H1 (cell line): ENCODE measurements around the gene TP53I11. TPM values are rescaled to one million over a fixed set of nuclear protein-coding genes. Genes with fewer than 3 reads are reported as not detected.

Experiments
- CTCF ChIA-PET: fragments of 300-600 bp; sonication (Branson Sonifier 250); formaldehyde crosslinking; loops from one replicate; lab custom pipeline; 2021; ENCODE audit not compliant: partially characterized antibody; lab: Charles Lee
- POLR2A ChIA-PET: fragments of 300-600 bp; sonication (Branson Sonifier 250); formaldehyde crosslinking; loops from one replicate; lab custom pipeline; 2021; ENCODE audit warnings: inconsistent platforms; ENCODE audit not compliant: partially characterized antibody; lab: Charles Lee
- DNase-seq, 2 experiments: peaks; one replicate each; pipeline versions ENCODE4 v3.0.0 to v3.0.0-alpha.2; 2010 to 2022; ENCODE audit warnings: low spot score in 2 of 2, low read depth in 1 of 2, mixed read lengths in 1 of 2
- FAIRE-seq: peaks from 2 replicates; lab custom pipeline; 2011; peaks lifted over from hg19 to GRCh38; lab: Jason Lieb, UNC
- H2AFZ ChIP-seq: 2 replicates; pipeline ENCODE4 v1.8.1; 2012; ENCODE audit warnings: low read length, inconsistent platforms
- H2AK5ac ChIP-seq: 2 replicates; pipeline ENCODE4 v1.6.1; 2013; ENCODE audit warnings: low read depth, low read length
- H2BK120ac ChIP-seq: replicated peaks from 2 replicates; pipeline ENCODE3; 2013; ENCODE audit warnings: low read depth, low read length, inconsistent platforms
- H2BK12ac ChIP-seq: 2 replicates; pipeline ENCODE4 v1.6.1; 2013; ENCODE audit warnings: low read depth, low read length
- H2BK15ac ChIP-seq: 2 replicates; pipeline ENCODE4 v1.6.1; 2013; ENCODE audit warnings: low read length
- H2BK20ac ChIP-seq: 2 replicates; pipeline ENCODE4 v1.6.1; 2013; ENCODE audit warnings: low read length
- H2BK5ac ChIP-seq: 2 replicates; pipeline ENCODE4 v1.6.1; 2013; ENCODE audit warnings: low read depth, low read length
- H3K14ac ChIP-seq: 2 replicates; pipeline ENCODE4 v1.6.1; 2013; ENCODE audit warnings: inconsistent platforms; ENCODE audit not compliant: insufficient read length
- H3K18ac ChIP-seq: 2 replicates; pipeline ENCODE4 v1.6.1; 2013; ENCODE audit warnings: low read length; ENCODE audit errors: extremely low read depth
- H3K23ac ChIP-seq: 2 replicates; pipeline ENCODE4 v1.6.1; 2013; ENCODE audit warnings: inconsistent platforms; ENCODE audit not compliant: insufficient read length
- H3K23me2 ChIP-seq: 2 replicates; pipeline ENCODE4 v1.6.1; 2013; ENCODE audit warnings: low read depth, low read length
- H3K27ac ChIP-seq: 2 replicates; pipeline ENCODE4 v1.6.1; 2011; ENCODE audit warnings: low read depth, low read length, inconsistent platforms
- H3K27me3 ChIP-seq, 4 experiments: replicated peaks in 1 of 4; 1 replicate in 1 of 4; 2 replicates in 3 of 4; pipeline versions ENCODE4 v1.6.1 to v1.8.1; 2011 to 2013; ENCODE audit warnings: low read length in 3 of 4, mild to moderate bottlenecking in 3 of 4, inconsistent platforms in 2 of 4, mixed read lengths in 2 of 4, moderate library complexity in 1 of 4; ENCODE audit not compliant: control insufficient read depth in 3 of 4, insufficient read depth in 3 of 4; ENCODE audit errors: extremely low read depth in 1 of 4
- H3K36me3 ChIP-seq, 4 experiments: 2 replicates each; pipeline versions ENCODE4 v1.6.1 to v1.8.1; 2011 to 2013; ENCODE audit warnings: mild to moderate bottlenecking in 4 of 4, low read length in 3 of 4, moderate library complexity in 2 of 4, control low read depth in 1 of 4, inconsistent platforms in 1 of 4; ENCODE audit not compliant: insufficient read depth in 4 of 4, control insufficient read depth in 2 of 4
- H3K4ac ChIP-seq: replicated peaks from 2 replicates; pipeline ENCODE3; 2013; ENCODE audit warnings: low read length, low read depth, mixed read lengths, inconsistent platforms; ENCODE audit not compliant: insufficient read length
- H3K4me1 ChIP-seq, 4 experiments: replicated peaks in 1 of 4; 1 replicate in 1 of 4; 2 replicates in 3 of 4; pipeline versions ENCODE4 v1.6.1 to v1.8.1; 2011 to 2013; ENCODE audit warnings: low read length in 3 of 4, inconsistent platforms in 2 of 4, mixed read lengths in 1 of 4; ENCODE audit not compliant: insufficient read depth in 4 of 4, control insufficient read depth in 3 of 4
- H3K4me2 ChIP-seq, 2 experiments: 2 replicates each; pipeline versions ENCODE4 v1.6.1 to v1.8.1; 2011 to 2013; ENCODE audit warnings: low read depth in 2 of 2, low read length in 2 of 2, control low read depth in 1 of 2, inconsistent platforms in 1 of 2, mild to moderate bottlenecking in 1 of 2; ENCODE audit not compliant: insufficient read depth in 1 of 2
- H3K4me3 ChIP-seq, 4 experiments: fragments of 200-600, 300-600 bp in 1 of 4; sonication (generic), shearing (Covaris generic), sonication (Bioruptor Twin) in 1 of 4; 2 replicates each; pipeline versions ENCODE4 v1.5.1 to v1.8.1; 2011 to 2016; ENCODE audit warnings: low read length in 4 of 4, low read depth in 3 of 4, control low read depth in 2 of 4, inconsistent platforms in 2 of 4, mild to moderate bottlenecking in 2 of 4, mixed read lengths in 1 of 4, moderate library complexity in 1 of 4; ENCODE audit not compliant: insufficient read depth in 2 of 4; ENCODE audit errors: extremely low read depth in 1 of 4
- H3K56ac ChIP-seq: replicated peaks from 2 replicates; pipeline ENCODE3; 2013; ENCODE audit warnings: low read depth, mild to moderate bottlenecking, mixed read lengths, low read length, inconsistent platforms; ENCODE audit not compliant: insufficient read length
- H3K79me1 ChIP-seq: 2 replicates; pipeline ENCODE4 v1.6.1; 2013; ENCODE audit warnings: low read depth, low read length, control low read depth
- H3K79me2 ChIP-seq, 2 experiments: 2 replicates each; pipeline versions ENCODE4 v1.6.1 to v1.8.1; 2012 to 2013; ENCODE audit warnings: low read length in 2 of 2, mild to moderate bottlenecking in 2 of 2, inconsistent platforms in 1 of 2; ENCODE audit not compliant: insufficient read depth in 2 of 2, control insufficient read depth in 1 of 2
- H3K9ac ChIP-seq, 4 experiments: replicated peaks in 1 of 4; 1 replicate in 1 of 4; 2 replicates in 3 of 4; pipeline versions ENCODE4 v1.6.1 to v1.8.1; 2011 to 2013; ENCODE audit warnings: low read depth in 3 of 4, low read length in 3 of 4, control low read depth in 2 of 4, mild to moderate bottlenecking in 2 of 4, moderate library complexity in 2 of 4, inconsistent platforms in 1 of 4; ENCODE audit errors: extremely low read depth in 1 of 4
- H3K9me3 ChIP-seq, 2 experiments: 2 replicates each; pipeline versions ENCODE4 v1.6.1 to v1.8.1; 2012 to 2013; ENCODE audit warnings: mild to moderate bottlenecking in 2 of 2, moderate library complexity in 2 of 2, control low read depth in 1 of 2, inconsistent platforms in 1 of 2, low read depth in 1 of 2, low read length in 1 of 2, mixed read lengths in 1 of 2; ENCODE audit not compliant: insufficient read depth in 2 of 2
- H4K20me1 ChIP-seq, 2 experiments: replicated peaks in 1 of 2; 2 replicates each; pipeline versions ENCODE3 to v1.8.1; 2011 to 2013; ENCODE audit warnings: inconsistent platforms in 2 of 2, low read length in 2 of 2, mild to moderate bottlenecking in 1 of 2; ENCODE audit not compliant: insufficient read depth in 2 of 2, control insufficient read depth in 1 of 2
- H4K5ac ChIP-seq: 2 replicates; pipeline ENCODE4 v1.6.1; 2013; ENCODE audit warnings: low read length, low read depth, mixed read lengths, inconsistent platforms; ENCODE audit not compliant: insufficient read length
- H4K8ac ChIP-seq: 2 replicates; pipeline ENCODE4 v1.8.0; 2013; ENCODE audit warnings: mild to moderate bottlenecking, moderate library complexity, low read length, inconsistent platforms; ENCODE audit not compliant: insufficient read depth; ENCODE audit errors: extremely low read depth
- H4K91ac ChIP-seq: replicated peaks from 2 replicates; pipeline ENCODE3; 2013; ENCODE audit warnings: low read length, mixed read lengths, inconsistent platforms; ENCODE audit not compliant: insufficient read length
- ASH2L ChIP-seq: fragments of 200-600, 300-600 bp; sonication (generic); IDR thresholded peaks from one replicate; pipeline ENCODE4 v1.7.1; 2017; ENCODE audit warnings: low read length
- BACH1 ChIP-seq: IDR thresholded peaks from 2 replicates; pipeline ENCODE4 v1.6.1; 2012; ENCODE audit warnings: low read length, improper control_type of control experiment
- GTF2F1 ChIP-seq: IDR thresholded peaks from 2 replicates; pipeline ENCODE4 v1.6.1; 2012; ENCODE audit warnings: low read depth, low read length, improper control_type of control experiment, borderline replicate concordance
- MAFK ChIP-seq: IDR thresholded peaks from 2 replicates; pipeline ENCODE4 v1.6.1; 2012; ENCODE audit warnings: low read depth, mild to moderate bottlenecking, improper control_type of control experiment, low read length
- NANOG ChIP-seq: IDR thresholded peaks from 2 replicates; pipeline ENCODE4 v1.6.1; 2011; ENCODE audit warnings: low read length, low read depth, mild to moderate bottlenecking, inconsistent platforms; ENCODE audit not compliant: insufficient read depth, poor library complexity, severe bottlenecking
- POLR2AphosphoS5 ChIP-seq: IDR thresholded peaks from 2 replicates; pipeline ENCODE4 v1.6.1; 2011; ENCODE audit warnings: low read depth, low read length
- RBBP5 ChIP-seq: IDR thresholded peaks from 2 replicates; pipeline ENCODE4 v1.7.1; 2012; ENCODE audit warnings: low read depth, mild to moderate bottlenecking, inconsistent platforms, low read length, moderate library complexity, borderline replicate concordance
- SIN3A ChIP-seq, 2 experiments: IDR thresholded peaks in 1 of 2; conservative IDR thresholded peaks in 1 of 2; 2 replicates each; pipeline ENCODE4 v1.6.1; 2011 to 2012; ENCODE audit warnings: low read length in 2 of 2, improper control_type of control experiment in 1 of 2, low read depth in 1 of 2, mild to moderate bottlenecking in 1 of 2
- SP1 ChIP-seq: IDR thresholded peaks from 2 replicates; pipeline ENCODE4 v1.6.1; 2011; ENCODE audit warnings: low read depth, low read length
- TBP ChIP-seq: IDR thresholded peaks from 2 replicates; pipeline ENCODE4 v1.6.1; 2011; ENCODE audit warnings: low read depth, low read length, improper control_type of control experiment
- TEAD4 ChIP-seq: IDR thresholded peaks from 2 replicates; pipeline ENCODE4 v1.6.1; 2012; ENCODE audit warnings: low read depth, low read length, inconsistent platforms, mixed read lengths
- WGBS, 2 experiments: shearing (Covaris generic) in 1 of 2; methylation state at CpG; one replicate each; pipeline versions ENCODE4 v1.1.6 to v1.1.7; 2013 to 2015; ENCODE audit warnings: low lambda C conversion rate in 2 of 2, mixed read lengths in 2 of 2, inconsistent platforms in 1 of 2, low coverage in 1 of 2, missing lambda C conversion rate in 1 of 2; ENCODE audit not compliant: insufficient replicate concordance in 2 of 2, insufficient coverage in 1 of 2, insufficient read length in 1 of 2; ENCODE audit errors: extremely low coverage in 1 of 2, missing lambda C conversion rate in 1 of 2; 5-methylcytosine and 5-hydroxymethylcytosine counted together
- polyA plus RNA-seq, 7 experiments: library from polyadenylated mRNA; depleted of rRNA in 3 of 7; stranded (reverse) in 5 of 7; unstranded in 2 of 7; fragments of >200 nt in 5 of 7; fragments of 200-250 nt in 2 of 7; gene quantifications; 1 replicate in 5 of 7; 2 replicates in 1 of 7; 4 replicates in 1 of 7; pipeline versions ENCODE4 v1.2.1 to v1.2.3, GENCODE V29; 2011 to 2013; ENCODE audit warnings: missing spikeins in 2 of 7, mixed read lengths in 2 of 7
- total RNA-seq: library from RNA; stranded (reverse); fragmentation: NEBNext Ultra II Directional; extraction: Animal tissue kit (Norgen Biotek cat#: 25700); gene quantifications from 2 replicates; pipeline ENCODE4 v1.2.1, GENCODE V29; 2021

TP53I11 gene
- total and polyA plus RNA-seq, 2 of the 8 experiments (the other 6 are each of a cell fraction or from before 2014, with no cell fraction given): 34.0 to 46.3 TPM

DNA sequence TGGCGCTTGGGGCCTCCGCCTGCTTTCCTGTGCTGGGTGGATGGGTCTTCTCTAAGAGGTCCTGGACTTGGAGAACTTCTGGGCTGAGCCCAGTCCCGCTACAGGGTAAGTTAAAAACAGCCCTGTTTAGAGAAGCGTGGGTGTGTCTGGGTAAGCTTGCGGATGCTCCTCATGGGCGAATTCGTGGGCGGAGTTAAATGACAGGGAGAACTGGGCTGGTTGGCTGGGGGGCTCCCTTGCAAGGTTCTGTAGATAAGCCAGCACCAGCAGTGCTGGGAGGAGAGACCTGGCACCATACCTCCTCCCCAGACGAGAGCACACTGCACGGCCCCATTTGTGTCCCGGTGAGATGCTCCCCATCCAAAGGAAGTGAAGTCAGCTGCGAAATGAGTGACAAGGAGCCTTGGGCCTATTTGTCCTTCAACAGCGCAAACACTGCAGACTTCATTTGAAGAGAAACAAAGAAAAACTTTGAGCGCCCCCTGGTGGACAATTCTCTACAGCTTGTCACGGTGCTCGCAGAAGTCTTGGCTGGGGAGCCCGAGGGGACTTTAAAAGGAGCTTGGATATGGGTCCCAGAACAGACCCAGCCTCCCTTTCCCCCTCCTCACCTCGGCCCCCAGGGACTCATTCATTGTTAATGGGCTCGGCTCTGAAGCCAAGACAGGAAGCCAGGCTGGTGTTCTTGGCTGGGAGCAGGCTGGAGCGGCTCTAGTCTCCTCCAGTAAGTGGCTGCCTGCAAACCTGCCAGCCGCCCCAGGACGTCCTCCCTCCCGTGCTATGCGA lies 39.5 kb downstream of the TP53I11 start:
- H2BK15ac ChIP-seq: no peak overlapping the region
- H2BK20ac ChIP-seq: no peak overlapping the region
- no peak overlapping the region for H3K23ac ChIP-seq
- no peak overlapping the region for H3K56ac ChIP-seq
- H3K9ac ChIP-seq: no peak overlapping the region
- no peaks in the 10 kb centered on the region for H3K9me3 ChIP-seq
- H4K8ac ChIP-seq: no peak overlapping the region; the same call in 1 of the 2 replicates
- no peak overlapping the region for H3K27ac ChIP-seq
- H3K14ac ChIP-seq: no peak overlapping the region
- H3K23me2 ChIP-seq: no peaks in the 10 kb centered on the region
- no peaks in the 10 kb centered on the region for H3K79me1 ChIP-seq
- H2AFZ ChIP-seq: peak overlapping the region; percentile 67; the same call in 1 of the 2 replicates
- WGBS, 2 experiments: 29% methylated on average over 24 of the region's 24 CpGs; no CpG with 5 or more reads in 1 of the 2 experiments
- peak overlapping the region in 2 of 4 experiments; percentile 10 to 47; a peak in 3 of 8 replicates for H3K4me3 ChIP-seq
- ChIA-PET CTCF (interaction anchor here (0.5 to 7.1 kb wide), 70 partner anchors 9 to 356 kb away, joined by 3 to 63 read pairs (median 4); partner anchors contain the start of gene TSPAN18), POLR2A (interaction anchor here (0.9 to 1.3 kb wide), 7 partner anchors 17 to 345 kb away, joined by 3 to 4 read pairs (median 3); partner anchors contain the start of gene CD82)
- DNase-seq: peak; percentile 82 to 95
- no peak overlapping the region for H2BK12ac ChIP-seq
- FAIRE-seq: peak; percentile 77
- H2AK5ac ChIP-seq: no peak overlapping the region
- no peaks in the 10 kb centered on the region; a peak in 1 of 8 replicates for H3K36me3 ChIP-seq
- peaks cover 0 to 29% (median 6%) of the 10 kb centered on the region in 4 experiments; a peak in 6 of 7 replicates for H3K4me1 ChIP-seq
- H3K27me3 ChIP-seq: no peaks in the 10 kb centered on the region; a peak in 2 of 7 replicates
- peak overlapping the region; percentile 66; the same call in 1 of the 2 replicates for H2BK5ac ChIP-seq
- peaks cover 0 to 3% of the 10 kb centered on the region in 2 experiments for H4K20me1 ChIP-seq
- H2BK120ac ChIP-seq: no peak overlapping the region
- peak overlapping the region; percentile 90 for H4K91ac ChIP-seq
- H3K18ac ChIP-seq: peak overlapping the region; percentile 67; the same call in 1 of the 2 replicates
- H3K4me2 ChIP-seq: peak overlapping the region; percentile 41 to 61
- 0 out of 4 replicates have a peak, but pooled peaks cover 0 to 3% of the 10 kb centered on the region in 2 experiments for H3K79me2 ChIP-seq
- peak overlapping the region; percentile 2 for H3K4ac ChIP-seq
- peak overlapping the region; percentile 34 for H4K5ac ChIP-seq
- 0 out of 2 replicates have a peak, but pooled peaks have one; percentile 27 for TF ChIP-seq TBP
- no peak for TF ChIP-seq MAFK
- no peak for TF ChIP-seq BACH1
- TF ChIP-seq POLR2AphosphoS5: no peak
- TF ChIP-seq NANOG: no peak
- TF ChIP-seq RBBP5: 0 out of 2 replicates have a peak, but pooled peaks have one; percentile 24
- TF ChIP-seq ASH2L: no peak
- TF ChIP-seq SIN3A (conservative IDR thresholded peaks at IDR 0.05 in 1 of 2, IDR thresholded peaks at IDR 0.05 in 1 of 2; ENCODE audit: low read depth in 1 of 2, low read length in 2 of 2): 0 out of 4 replicates have a peak, but pooled peaks have one; percentile 27 to 67
- 0 out of 2 replicates have a peak, but pooled peaks have one; percentile 13 for TF ChIP-seq SP1
- TF ChIP-seq GTF2F1: no peak
- TF ChIP-seq TEAD4: no peak
